IPS-11a (cell line): ENCODE data around the gene FSCB.
"Not testable (repeated sequence)": the region's sequence is repeated elsewhere in the genome, so short reads cannot be mapped to it uniquely, and the experiment has no call there.

Experiments
- H3K4me3 ChIP-seq: one replicate; pipeline ENCODE4 v1.5.1; 2013; ENCODE audit warnings: low read depth, low read length, control low read depth

The FSCB gene

DNA sequence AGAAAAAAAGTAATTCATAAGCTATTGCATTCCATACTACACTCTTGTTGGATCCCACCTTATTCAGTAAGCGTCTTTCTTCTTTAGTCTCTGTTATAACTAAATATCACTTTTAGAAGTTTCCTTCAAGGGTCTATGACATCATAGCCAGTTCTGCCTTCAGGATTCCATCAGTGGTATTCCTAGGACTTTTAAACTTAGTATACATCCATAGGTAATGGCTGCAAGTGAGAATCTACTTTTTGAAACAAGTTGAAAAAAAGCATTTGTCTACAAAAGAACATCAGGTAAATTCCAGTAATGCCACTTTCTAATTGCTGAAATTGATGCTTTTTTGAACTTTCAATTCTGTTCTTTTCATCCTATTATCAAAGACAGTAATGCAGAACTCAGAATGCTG is at the start of gene FSCB:
Gene FSCB, minus strand, starts transcription at position 101 of the 400 bp plus-strand sequence. CDS start 296 bp downstream, outside the sequence.
- no peak within 1 kb of the TSS for H3K4me3 ChIP-seq

- no peak overlapping the region for H3K4me3 ChIP-seq
These were observed 24.6 kb upstream of the FSCB start for GRCh38 chr14:44531658-44532057.

DNA sequence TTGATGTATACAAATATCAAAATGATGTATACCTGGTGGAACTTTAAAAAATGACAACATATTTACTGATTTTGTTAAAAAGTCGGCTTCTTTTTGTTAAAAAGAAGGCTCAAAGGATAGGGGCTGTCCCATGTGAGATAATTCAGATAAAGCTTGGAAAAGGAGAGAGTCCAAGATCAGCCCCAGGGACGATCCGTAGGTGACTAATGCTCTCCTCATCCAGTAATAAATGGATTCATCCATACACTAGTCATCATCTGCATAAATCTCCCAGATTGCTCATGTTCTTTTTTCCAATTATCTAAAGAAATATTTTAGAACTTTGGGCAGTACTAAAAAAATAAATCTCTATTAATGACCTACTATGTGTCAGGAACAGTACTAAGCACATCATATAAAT is 23.4 kb upstream of the FSCB start:
- H3K4me3 ChIP-seq = no peak overlapping the region

GRCh38 chr14:44529026-44529425 is 21.9 kb upstream of the FSCB start:
- H3K4me3 ChIP-seq = no peak overlapping the region

GRCh38 chr14:44528180-44528579 is 21.1 kb upstream of the FSCB start:
- H3K4me3 ChIP-seq = no peak overlapping the region

DNA sequence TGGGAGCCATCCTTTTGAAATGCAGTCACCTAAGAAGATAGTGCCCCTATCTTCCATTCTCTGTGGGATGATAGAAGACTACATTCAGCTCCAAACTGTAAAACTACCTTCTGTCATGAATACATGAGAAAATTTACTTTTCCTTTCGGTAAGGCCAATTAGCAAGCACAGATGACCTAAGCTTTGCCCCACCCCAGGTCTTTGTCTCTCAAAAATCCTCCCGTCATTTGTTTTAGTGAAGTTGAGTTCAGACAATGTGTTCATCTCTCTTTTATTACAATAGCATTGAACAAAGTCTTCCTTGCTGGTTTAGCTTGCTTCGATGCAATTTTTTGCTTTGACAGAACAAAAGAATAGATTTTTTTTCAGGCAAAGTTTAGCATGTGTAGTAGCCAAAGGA is 18.2 kb upstream of the FSCB start:
- H3K4me3 ChIP-seq = no peak overlapping the region

DNA sequence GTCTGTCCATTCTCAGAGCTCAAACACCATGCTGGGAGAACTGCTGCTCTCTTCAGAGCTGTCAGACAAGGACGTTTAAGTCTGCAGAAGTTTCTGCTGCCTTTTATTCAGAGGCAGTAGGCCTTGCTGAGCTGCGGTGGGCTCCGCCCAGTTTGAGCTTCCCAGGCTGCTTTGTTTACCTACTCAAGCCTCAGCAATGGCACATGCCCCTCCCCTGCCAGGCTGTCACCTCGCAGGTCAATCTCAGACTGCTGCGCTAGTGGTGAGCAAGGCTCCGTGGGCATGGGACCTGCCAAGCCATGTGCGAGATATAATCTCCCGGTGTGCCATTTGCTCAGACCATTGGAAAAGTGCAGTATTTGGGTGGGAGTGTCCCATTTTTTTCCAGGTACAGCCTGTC is 8.6 kb upstream of the FSCB start:
- H3K4me3 ChIP-seq = not testable (repeated sequence)

DNA sequence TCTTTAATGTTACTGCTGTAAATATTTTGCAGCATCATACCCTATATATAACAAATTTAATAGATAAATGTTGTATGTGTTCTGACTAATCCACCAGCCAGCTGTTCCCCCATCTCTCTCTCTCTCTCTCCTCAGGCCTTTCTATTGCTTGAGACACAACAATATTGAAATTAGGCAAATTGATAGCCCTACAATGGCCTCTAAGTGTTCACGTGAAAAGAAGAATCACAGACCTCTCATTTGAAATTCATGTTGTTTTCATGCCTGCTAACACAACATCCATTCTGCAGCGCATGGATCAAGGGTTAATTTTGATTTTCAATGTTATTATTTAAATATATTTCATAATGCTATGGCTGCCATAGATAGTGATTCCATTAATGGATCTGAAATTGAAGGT is 1.8 kb upstream of the FSCB start:
- no peak overlapping the region for H3K4me3 ChIP-seq

DNA sequence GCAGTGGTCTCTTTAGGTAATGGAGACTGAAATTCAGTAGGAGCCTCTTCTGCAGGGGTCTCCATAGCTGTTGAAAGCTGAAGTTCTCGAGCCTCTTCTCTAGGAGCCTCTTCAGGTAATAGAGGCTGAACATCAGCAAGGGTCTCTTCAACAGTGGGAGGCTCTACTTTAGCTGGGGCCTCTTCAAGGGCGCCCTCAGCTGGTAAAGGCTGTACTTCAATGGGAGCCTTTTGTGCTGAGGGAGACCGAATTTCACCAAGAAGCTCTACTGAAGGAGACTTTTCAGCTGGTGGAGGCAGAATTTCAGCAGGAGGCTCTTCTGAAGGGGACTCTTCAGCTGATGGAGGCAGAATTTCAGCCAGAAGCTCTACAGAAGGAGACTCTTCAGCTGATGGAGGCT is 1.5 kb downstream of the FSCB start:
- no peak overlapping the region for H3K4me3 ChIP-seq

DNA sequence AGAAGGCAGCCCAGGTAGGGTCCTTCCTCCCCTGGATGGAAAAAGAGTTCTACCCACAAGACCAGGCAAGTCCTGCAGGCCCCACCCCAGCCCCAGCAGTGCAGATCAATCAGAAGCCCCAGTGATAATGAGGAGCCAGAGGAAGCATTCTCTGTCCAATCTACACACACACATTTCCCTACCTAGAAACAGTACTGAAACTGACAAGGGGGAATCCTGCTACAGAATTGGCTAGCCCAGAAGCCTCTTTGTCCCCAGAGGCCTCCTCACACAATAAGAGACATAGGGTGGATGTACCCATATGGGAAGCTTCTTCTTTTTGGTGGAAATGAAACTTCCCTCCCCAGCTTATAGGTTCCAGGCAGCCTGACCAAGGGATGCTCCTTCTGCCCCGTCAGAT is 9.9 kb downstream of the FSCB start:
- no peak overlapping the region for H3K4me3 ChIP-seq

DNA sequence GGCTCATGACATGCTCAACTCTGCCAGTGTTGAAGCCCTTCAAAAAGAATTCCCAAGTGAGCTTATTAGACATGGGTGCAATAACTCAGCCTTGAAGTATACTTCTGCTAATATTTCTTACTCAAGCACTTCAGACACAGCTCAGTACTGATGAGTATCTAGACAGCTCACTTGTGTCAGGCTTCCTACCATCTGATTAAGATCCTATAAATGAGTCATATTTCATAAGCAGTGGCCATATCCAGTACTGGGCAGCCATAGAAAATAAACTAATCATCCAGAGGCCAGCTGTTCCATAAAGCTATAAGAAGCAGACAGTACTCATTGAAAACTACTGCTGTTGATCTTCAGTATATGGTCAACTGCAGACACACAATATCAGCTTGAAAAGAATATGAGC is 12.9 kb downstream of the FSCB start:
- no peak overlapping the region for H3K4me3 ChIP-seq

- no peak overlapping the region for H3K4me3 ChIP-seq
These were observed 16.1 kb downstream of the FSCB start for GRCh38 chr14:44490966-44491365.

- no peak overlapping the region for H3K4me3 ChIP-seq
These were observed 29.1 kb downstream of the FSCB start for GRCh38 chr14:44477953-44478352.

GRCh38 chr14:44468771-44469170 is 38.3 kb downstream of the FSCB start:
- no peak overlapping the region for H3K4me3 ChIP-seq

DNA sequence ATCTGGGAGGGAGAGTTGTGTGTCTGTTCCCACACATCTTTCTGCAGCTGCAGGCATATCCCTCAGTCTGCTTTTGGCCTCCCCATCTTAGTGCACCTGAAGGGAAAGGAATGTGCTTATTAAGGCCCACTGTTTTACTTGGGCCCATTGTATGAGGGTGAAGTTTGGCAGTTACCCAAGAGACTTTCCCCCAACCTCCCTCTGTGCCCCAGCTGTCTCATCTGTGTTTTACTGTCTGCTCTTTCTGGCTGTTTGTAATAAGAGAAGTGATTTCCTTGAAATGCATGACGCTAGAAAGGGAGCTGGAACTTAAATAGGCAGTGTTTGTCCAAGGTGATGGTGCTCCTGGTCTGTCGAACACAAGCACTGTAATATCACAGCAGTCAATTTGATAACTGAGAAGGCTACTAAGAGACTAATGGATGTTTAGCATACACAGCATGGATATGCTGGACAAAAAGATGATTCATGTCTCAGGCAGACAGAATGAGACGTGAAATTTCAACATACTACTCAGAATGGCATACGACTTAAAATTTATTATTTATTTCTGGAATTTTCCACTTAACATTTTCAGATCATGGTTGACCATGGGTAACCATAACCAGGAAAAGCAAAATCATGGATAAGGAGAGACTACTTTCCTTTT is 43.6 kb downstream of the FSCB start:
- no peak overlapping the region for H3K4me3 ChIP-seq

- H3K4me3 ChIP-seq = no peak overlapping the region
These were observed 44.7 kb downstream of the FSCB start for GRCh38 chr14:44462381-44462780.

DNA sequence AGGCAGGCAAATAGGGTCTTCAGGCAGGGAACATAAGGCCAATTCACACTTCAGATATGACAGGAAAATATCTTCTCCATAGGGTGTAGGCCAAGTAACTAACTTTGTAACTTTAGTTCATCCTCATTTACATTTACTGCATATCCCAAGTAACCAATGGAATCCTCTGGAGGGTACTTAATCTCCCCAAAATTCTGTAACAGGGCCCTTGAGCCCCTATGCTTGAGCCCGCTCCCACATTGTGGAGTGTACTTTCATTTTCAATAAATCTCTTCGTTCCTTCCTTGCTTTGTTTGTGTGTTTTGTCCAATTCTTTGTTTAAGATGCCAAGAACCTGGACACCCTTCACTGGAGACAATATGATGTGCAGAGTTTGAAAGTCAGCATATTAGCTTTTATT is 45.3 kb downstream of the FSCB start:
- H3K4me3 ChIP-seq = no peak overlapping the region
